ENCODE results near the gene RASGRF1. TPM values are rescaled to one million over a fixed set of nuclear protein-coding genes. Genes with fewer than 3 reads are reported as not detected.
"Not testable (repeated sequence)": the region's sequence is repeated elsewhere in the genome, so short reads cannot be mapped to it uniquely, and the experiment has no call there.

Gene RASGRF1
- polyA plus RNA-seq, 3 donors: 0.43 to 0.72 (median 0.54) TPM

DNA sequence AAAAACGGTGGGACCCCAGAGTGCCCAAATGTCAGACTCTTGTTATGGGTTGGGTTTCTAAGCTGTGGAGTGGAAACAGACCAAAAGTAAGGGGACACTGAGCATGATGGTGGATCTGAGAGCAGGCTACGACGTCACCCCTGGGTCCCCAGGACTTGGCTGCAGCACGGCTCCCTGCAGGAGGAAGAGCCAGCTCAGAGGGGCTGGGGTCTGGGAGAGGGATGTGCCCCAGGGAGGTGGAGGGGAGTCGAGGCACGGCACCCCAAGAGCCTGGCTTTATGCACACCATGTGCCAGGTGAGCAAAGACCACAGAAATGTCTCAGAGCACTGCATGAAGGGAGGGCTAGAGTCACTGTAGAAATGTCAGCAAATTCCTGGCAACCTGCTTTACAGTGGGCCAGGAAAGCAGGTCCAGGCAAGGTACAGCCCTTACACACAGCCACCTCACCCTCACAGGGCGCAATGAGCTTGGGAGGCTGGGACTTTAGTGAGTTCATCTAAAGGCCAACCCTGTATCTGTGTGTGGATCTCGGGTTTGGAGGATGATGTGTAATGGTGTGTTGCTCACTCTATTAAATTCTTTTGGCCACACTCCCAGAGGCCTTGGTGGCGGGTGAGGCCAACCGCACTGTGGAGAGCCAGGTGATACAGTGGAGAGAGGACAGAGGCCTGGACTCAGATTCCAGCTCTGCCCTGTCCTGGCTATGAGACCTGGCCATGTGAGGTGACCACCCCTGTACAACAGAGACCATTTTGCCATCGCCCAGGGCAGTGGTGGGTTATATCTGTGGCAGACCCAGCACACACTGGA is 159.8 kb downstream of the RASGRF1 start:
- no peak for DNase-seq (ENCODE audit: extremely low read depth in 1 of 11, low read depth in 9 of 11, low spot score in 4 of 11)

DNA sequence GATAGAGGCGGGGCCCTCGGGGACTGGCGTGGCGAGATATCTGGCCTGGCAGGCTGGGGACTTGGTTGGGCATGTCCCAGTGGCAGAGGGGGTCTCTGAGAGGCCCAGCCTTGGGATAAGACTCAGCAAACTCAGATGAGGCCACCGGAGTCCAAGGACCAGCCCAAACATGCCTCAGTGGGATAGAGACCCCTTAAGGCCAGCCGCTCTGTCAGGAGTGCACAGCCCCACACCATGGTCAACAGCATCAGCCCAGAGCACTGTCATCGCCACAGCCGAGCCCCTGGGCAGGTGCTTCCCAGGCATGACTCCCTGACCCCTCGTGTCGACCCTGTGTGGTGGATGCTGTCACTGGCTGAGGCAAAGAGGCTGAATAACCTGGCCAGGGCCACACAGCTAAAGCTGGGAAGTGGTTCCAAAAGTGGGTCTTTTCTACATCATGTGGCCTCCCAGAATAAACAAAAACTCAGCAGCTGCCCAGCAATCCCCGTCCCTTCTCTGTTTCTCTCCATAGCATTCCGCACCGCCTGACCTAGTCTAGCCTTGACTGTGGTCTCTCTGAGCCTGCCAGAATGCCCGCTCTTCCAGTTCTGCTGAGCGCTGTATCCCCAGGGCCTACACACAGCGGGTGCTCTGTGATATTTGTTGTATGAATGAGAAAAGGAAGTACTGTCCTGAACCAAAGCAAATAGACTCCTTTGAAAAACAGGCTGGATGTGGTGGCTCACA is 160.9 kb downstream of the RASGRF1 start:
- DNase-seq (ENCODE audit: extremely low read depth in 1 of 11, low read depth in 9 of 11, low spot score in 4 of 11): no peak

DNA sequence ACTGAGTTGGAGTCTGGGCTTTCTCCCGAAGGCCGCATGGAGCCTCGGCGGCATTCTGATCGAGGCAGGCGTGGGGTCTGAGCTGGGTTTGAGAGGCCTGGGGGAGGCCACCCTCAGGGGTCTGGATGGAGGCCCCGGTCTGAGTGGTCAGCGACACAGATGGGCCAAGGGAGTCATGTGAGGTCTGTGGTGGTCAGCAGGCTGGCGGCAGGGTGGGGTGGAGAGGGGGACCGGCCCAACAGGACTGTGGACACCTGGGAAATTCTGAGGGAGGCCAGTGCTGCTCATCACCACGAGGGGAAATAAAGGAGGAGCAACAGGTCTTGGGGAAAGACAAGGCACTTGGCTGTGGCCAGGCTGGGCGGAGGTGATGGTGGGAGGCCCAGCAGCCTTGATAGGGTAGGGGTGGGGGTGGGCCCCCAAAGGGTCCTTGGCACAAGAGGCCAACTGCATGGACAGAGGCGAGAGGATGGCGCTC is 161.9 kb downstream of the RASGRF1 start:
- no peak for DNase-seq (ENCODE audit: extremely low read depth in 1 of 11, low read depth in 9 of 11, low spot score in 4 of 11)

DNA sequence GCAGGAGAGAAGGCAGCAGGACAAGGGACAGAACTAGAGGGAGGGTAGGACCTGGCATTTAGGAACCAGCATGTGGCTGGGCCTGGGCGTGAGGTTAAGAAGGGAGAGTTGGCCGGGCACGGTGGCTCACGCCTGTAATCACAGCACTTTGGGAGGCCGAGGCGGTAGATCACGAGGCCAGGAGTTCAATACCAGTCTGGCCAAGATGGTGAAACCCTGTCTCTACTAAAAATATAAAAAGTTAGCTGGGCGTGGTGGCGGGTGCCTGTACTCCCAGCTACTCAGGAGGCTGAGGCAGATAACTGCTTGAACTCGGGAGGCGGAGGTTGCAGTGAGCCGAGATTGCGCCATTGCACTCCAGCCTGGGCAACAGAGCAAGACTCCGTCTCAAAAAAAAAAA is 162.4 kb downstream of the RASGRF1 start:
- DNase-seq (ENCODE audit: extremely low read depth in 1 of 11, low read depth in 9 of 11, low spot score in 4 of 11): not testable (repeated sequence)

DNA sequence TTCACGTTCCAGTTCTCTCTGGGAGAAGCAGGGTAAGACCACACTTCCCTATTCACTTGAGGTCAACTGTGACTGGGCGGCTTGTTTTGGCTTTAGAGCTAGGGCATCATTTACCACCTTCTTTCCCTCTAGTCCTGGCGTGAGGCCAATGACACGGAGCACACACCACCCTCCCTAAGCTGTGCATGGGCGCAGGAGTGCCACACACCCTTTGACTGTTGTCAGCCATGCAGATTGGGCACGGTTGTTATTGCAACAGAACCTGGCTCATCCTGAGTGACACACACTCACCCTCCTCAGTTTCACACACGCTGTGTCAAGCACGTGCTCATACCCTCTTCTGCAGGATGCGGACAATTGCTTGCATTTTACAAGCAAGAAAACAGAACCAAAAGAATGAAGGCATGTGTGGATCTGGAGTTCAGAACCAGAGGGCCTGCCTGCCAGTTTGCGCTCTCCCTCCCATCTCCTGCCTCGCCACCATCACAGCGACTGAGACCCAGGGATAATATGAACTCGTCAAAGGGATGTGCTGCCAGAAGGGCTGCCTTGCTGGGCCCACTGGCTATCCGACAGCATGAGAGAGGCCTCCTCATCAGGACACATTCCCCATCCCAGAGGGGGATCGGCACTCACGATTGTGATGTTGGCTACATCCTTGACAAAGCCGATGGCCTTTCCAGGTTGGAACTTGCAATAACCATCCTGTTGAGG is 163.3 kb downstream of the RASGRF1 start:
- no peak for DNase-seq (ENCODE audit: extremely low read depth in 1 of 11, low read depth in 9 of 11, low spot score in 4 of 11)

DNA sequence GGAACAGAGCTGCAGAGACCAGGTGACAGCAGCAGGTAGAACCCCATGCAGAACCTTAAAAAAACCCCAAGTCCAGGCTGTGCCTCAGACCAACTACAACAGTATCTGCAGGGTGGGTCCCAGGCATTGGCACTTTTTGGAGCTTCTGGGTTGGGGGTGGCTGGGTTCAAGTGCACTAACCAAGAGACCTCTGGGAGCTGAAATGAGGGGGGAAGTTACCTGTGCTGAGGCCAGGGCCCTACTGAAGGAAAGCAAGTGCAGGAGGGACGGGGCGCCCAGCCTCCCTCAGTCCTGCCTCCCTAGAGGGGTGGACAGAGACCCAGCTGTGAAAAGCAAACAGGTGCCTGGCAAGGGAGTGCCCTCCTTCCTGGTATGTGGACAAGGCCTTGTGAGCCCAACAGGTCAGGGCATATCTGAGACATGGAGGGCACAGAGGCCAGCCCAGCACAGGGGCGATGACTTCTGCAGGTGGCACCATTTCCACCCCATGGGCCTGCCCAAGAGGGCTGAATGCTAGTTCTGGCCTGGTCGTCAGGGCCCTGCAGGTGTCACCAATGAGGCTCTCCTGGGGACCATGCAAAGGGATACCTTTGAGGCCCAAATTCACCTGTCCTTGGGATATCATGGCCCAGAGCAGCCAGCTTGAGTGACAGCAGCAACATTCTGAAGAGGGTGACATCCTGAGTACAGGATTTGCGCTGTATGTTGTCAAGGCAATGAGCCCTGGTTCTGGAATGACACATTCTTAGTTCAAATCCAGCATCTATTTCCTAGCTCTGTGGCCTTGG is 164.4 kb downstream of the RASGRF1 start:
- DNase-seq (ENCODE audit: extremely low read depth in 1 of 11, low read depth in 9 of 11, low spot score in 4 of 11): no peak

DNA sequence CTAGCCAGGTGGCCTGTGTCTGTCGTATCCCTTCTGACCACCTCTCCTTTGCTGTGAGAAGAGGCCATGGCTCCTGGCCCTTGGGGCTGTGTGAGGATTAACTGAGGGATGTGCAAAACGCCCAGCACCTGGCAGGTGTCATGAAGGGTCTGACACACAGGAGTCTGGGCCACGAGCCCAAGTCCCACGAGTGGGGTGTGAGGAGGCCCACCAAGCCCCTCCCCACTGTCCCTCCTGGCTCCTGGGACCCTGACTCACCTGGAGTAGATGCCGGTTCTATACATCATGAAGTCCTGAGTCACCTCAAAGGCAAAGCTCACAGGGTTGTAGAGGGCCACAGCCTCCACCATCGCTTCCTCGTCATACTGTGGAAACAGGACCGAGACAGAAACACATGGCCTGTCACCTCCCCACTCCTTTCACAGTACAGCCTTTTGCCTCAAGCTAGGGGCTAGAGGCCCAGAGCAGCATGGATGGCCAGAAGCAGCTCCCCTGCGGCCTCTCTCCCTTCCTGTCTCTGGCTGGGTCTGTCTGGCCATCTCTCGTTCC is 165.4 kb downstream of the RASGRF1 start:
- no peak for DNase-seq (ENCODE audit: extremely low read depth in 1 of 11, low read depth in 9 of 11, low spot score in 4 of 11)

DNA sequence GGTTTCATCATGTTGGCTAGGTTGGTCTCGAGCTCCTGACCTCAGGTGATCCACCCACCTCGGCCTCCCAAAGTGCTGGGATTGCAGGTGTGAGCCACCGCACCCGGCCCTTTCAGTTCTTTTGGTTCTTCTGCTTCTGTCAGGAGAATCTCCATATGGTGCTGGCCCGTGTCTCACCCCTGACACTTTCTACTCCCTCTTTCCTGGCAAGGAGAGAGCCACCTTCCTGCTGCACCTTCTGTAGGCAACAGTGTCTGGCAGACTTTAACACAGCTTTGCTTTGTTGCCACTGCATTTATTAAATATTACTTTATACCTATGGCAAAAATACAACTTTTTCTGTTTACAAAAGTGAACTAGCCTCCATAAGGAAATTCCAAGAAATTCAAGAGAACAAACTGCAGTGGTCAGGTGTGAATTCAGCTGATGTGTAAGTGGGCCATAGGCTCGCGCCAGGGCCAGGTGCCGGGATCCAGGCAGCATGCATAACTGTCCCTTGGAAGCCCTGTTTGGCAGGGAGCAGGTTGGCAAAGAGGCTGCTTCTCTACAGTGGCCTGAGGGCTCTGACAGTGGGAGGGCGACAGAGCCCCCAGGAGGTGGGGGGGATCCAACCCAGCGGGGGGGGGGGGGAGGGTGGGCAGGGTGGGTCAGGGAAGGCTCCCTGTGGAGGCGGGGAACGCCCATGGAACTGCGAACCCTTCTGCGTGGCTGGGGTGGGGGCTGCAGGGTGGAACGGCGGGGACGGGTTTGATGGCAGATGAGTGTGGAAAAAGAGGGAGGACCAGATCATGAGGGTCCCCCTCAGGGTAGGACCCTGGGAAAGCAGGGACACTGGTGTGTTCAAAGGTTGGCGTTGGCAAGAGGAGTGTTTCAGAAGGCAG is 166.9 kb downstream of the RASGRF1 start:
- DNase-seq (ENCODE audit: extremely low read depth in 1 of 11, low read depth in 9 of 11, low spot score in 4 of 11): no peak

DNA sequence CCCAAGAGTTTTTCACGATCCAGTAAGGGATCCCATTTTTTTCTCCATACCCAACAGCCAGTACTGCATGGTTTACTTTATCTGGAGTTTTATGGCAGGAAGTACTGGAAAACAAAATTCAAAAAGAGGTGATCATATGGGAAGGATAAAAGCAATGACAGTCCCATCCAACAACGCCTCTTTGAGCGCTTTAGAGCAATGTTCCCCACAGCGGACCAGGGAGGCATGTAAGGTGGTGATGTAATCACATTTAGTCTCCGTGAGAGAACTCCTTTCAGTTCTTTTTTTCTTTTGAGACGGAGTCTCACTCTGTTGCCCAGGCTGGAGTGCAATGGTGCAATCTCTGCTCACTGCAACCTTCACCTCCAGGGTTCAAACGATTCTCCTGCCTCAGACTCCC is 167.6 kb downstream of the RASGRF1 start:
- no peak for DNase-seq (ENCODE audit: extremely low read depth in 1 of 11, low read depth in 9 of 11, low spot score in 4 of 11)

DNA sequence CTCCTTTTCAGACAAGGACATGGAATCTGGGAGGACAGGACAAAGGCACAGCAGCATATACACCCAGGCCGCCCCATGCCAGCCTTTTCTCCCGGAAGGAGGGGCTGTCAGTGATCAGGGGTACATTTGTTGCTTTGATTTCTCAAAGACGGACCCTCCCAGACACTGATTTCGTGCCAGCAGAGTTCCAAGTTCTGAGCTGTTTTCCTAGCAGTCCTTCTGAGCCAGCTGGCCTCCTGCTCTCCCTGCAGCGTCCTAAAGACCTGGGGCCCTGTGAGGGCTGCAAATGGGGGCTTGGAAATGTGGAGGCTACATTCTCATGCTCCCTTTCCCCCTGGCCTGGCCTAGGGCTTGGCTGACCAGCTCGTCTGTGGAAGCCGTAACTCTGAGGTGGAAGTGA is 168.1 kb downstream of the RASGRF1 start:
- no peak for DNase-seq (ENCODE audit: extremely low read depth in 1 of 11, low read depth in 9 of 11, low spot score in 4 of 11)

DNA sequence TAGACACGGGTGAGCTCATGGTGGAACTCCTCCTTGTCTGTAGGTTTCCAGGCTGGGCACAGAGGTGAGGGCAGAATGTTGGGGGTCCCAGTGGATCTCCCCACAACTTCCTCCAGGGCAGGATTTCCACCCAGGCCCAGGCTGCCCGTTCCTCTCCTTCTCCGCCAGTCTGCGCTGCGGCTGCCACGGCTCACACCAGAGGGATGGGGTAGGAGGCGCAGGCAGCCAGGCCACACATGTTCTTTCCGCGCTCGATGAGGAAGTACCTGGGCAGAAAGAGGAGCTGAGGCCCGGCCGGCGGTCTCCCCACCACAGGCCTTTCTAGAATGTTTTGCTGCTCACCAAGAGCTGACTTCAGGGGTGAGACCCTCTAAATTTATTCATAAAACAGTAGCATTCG is 168.6 kb downstream of the RASGRF1 start:
- DNase-seq (ENCODE audit: extremely low read depth in 1 of 11, low read depth in 9 of 11, low spot score in 4 of 11): no peak

DNA sequence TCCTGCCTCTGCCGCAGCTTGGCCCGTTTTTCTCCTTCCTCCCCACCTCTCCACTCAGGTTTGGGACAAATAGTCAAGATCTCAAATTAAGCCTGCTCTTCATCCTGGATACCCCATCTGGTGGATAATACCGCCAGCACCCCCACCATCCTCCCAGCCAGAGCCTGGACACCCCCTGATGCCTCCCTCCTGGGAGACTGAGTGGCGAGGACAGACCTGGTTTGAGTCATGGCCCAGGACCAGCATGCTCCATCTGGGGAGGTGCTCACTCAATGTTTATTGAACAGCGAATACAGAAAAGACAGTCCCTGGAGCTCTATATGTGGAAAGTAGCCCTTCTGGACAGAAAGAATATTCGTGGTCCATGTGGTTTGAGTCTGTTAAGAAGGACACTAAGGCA is 169.1 kb downstream of the RASGRF1 start:
- DNase-seq (ENCODE audit: extremely low read depth in 1 of 11, low read depth in 9 of 11, low spot score in 4 of 11): no peak

DNA sequence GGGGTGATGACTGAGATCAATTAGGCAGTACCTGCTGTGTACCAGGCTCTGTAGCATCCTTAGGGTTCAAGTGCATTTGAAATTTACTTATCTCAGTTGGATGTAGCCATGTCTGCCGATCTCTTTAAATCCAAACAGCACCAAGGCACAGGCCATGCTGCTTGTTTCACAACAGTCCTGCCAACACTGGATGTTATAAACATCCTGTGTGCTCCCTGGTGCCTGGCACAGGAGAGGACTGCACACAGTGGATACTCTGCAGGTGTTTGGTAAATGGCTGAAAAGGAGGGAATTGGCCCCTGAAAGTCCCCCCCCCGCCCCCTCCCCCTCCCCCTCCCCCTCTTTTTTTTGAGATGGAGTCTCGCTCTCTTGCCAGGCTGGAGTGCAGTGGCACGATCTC is 172.7 kb downstream of the RASGRF1 start:
- no peak for DNase-seq (ENCODE audit: extremely low read depth in 1 of 11, low read depth in 9 of 11, low spot score in 4 of 11)

DNA sequence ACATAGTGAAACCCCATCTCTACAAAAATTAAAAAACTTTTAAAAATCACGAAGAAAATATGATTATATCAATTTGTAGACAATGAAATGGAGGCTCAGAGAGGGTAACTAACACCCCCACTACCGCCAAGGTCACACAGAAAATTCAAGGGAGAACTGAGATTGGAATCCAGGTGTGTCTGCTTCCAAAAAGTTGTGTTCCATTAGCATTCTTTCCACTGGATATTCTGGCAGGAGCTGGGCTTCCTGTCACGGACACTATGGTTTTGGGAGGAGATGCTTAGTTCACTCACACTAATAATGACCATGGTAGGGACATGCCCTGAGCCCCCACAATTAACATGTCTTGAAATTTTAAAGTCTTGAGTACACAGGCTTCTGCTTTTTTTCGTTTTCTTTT is 174.5 kb downstream of the RASGRF1 start:
- DNase-seq (ENCODE audit: extremely low read depth in 1 of 11, low read depth in 9 of 11, low spot score in 4 of 11): no peak

DNA sequence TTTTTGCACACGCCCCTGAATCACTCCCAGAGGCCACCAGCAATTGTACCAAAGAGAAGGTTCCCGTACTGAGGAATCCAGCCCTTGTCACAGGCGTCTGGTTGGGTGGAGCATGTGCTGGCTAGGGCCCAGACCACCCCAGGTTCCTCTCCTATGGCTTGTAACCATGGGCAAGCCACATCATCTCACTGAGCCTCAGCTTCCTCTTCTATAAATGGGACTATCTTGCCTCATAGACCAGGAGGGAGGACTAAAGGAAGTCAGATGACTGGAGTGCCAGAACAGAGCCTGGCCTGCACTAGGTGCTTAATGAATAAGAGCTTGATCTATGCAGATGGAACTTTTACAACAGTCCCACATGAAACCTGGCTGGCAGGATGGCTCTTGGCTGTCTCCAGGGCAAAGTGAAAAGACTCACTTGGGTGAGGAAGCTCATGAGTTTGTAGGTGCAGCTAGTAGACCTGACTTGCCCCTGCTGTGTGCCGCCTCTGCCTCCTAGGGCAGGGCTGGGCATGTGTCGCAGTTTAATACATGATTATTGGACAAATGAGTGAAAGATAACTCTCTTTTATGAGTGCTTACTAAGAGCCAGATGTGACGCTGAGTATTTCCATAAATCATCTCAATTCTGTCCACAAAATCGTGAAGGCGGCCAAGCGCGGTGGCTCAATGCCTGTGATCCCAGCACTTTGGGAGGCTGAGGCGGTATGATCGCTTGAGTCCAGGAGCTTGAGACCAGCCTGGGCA is 175.1 kb downstream of the RASGRF1 start:
- no peak for DNase-seq (ENCODE audit: extremely low read depth in 1 of 11, low read depth in 9 of 11, low spot score in 4 of 11)

DNA sequence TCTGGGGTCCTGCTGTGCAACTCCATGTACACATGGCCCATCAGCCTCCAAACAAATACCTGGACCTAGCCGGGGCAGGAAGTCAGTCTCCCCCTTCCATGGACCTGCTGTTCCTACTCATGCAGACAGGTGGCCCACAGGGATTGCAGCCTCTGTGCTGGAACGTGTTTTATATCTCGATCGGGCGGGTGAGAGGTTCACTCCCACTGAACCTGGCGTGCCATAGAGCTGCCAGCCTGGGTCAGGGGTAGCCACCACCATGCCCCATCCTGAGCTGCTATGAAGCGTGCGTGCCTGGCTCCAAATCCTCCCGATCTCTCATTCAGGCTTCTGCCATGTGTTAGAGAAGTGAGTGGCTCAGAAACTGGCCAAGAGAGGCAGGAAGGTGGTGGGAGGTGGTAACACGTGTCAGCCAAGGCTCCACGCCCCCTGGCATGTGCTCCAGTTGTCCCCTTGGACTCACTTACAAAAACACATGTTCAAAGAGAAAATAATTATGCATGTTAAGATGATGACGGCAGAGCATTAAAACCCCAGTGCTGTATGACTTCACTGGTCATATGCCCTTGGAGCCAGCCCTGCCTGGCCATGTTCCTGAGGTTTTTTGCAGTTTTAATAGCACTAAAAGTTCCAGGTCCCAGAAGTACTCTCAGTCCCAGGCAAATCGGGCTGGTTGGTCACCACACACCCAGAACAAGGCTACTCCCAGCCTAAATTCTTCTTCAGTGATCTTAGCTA is 176.4 kb downstream of the RASGRF1 start:
- DNase-seq (ENCODE audit: extremely low read depth in 1 of 11, low read depth in 9 of 11, low spot score in 4 of 11): no peak

DNA sequence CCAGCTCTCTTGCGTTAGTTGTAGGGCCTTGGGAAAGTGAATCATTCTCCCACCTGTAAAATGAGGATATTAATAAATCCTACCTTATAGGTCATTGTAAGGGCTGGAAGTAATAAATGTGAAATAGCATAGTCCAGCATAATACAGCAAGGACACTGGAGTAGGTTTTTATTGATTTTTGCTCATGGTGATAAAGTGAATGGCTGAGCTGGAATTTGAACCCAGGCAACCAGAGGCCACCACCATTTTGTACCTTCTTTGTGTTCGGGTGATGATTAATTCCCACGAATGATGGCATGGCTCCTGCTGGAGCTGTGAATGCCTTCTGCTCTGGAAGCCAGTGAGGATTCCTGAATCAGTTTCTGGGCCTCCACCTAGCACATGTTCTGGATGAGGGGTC is 177.6 kb downstream of the RASGRF1 start:
- no peak for DNase-seq (ENCODE audit: extremely low read depth in 1 of 11, low read depth in 9 of 11, low spot score in 4 of 11)
